Vagina (tissue), 2 donors: Measurements from ENCODE around the gene RAB19. TPM values are rescaled to one million over a fixed set of nuclear protein-coding genes. Genes with fewer than 3 reads are reported as not detected.
A peak's percentile ranks its signal among the peaks of the same experiment; 100 is the strongest.

Source experiments
- DNase-seq, 2 donors: peaks; one replicate each; pipeline ENCODE4 v3.0.0-alpha.2; 2017; ENCODE audit errors: extremely low spot score in 2 of 2
- H3K27ac ChIP-seq: fragments of 200-600 bp; sonication (generic); one replicate; pipeline ENCODE4 v1.5.1; 2019
- H3K27me3 ChIP-seq: fragments of 200-600 bp; sonication (generic); one replicate; pipeline ENCODE4 v1.5.1; 2019
- H3K36me3 ChIP-seq, 2 donors: fragments of 200-600 bp; sonication (generic); one replicate each; pipeline ENCODE4 v1.5.1; 2017 to 2019
- H3K4me1 ChIP-seq: fragments of 200-600 bp; sonication (generic); one replicate; pipeline ENCODE4 v1.5.1; 2019
- H3K4me3 ChIP-seq, 2 donors: fragments of 200-600 bp; sonication (generic); 1 replicate in 1 of 2; 2 replicates in 1 of 2; pipeline ENCODE4 v1.5.1; 2016 to 2019
- H3K9me3 ChIP-seq: fragments of 200-600 bp; sonication (generic); one replicate; pipeline ENCODE4 v1.5.1; 2019
- CTCF ChIP-seq, 3 experiments: fragments of 450-650 bp in 2 of 3; fragments of 200-600 bp in 1 of 3; sonication (generic) in 1 of 3; IDR thresholded peaks; one replicate each; pipeline ENCODE4 v1.5.1; 2017 to 2019; ENCODE audit warnings: antibody characterized with exemption in 3 of 3, mild to moderate bottlenecking in 2 of 3, moderate library complexity in 2 of 3
- POLR2A ChIP-seq, 2 donors: fragments of 450-650 bp; IDR thresholded peaks; one replicate each; pipeline ENCODE4 v1.6.1; 2017; ENCODE audit warnings: antibody characterized with exemption in 2 of 2, mild to moderate bottlenecking in 2 of 2, moderate library complexity in 2 of 2
- POLR2AphosphoS5 ChIP-seq, 2 donors: sonication (generic); formaldehyde crosslinking; IDR thresholded peaks; one replicate each; pipeline ENCODE4 v1.9.0; 2017; ENCODE audit warnings: antibody characterized with exemption in 2 of 2, mild to moderate bottlenecking in 2 of 2, low read depth in 1 of 2; ENCODE audit not compliant: insufficient read depth in 1 of 2
- intact Hi-C: fragments of 100-400 bp; cut with DNase I; formaldehyde crosslinking; loops from one replicate; pipeline ENCODE4 v1.15.1; 2023
- small RNA-seq: library from RNA; depleted of rRNA; stranded (forward); fragments of <200 nt; gene quantifications from one replicate; pipeline ENCODE3, GENCODE V24; 2016
- total RNA-seq: library from RNA; depleted of rRNA; stranded (reverse); fragments of >200 nt; gene quantifications from one replicate; pipeline ENCODE4 v1.2.3, GENCODE V29; 2016

Gene RAB19
- total RNA-seq, 1 donor from 2014 or later, result not detected

- Histone ChIP-seq H3K9me3 (no peaks in the 10 kb centered on the region), H3K36me3 (peaks cover 0 to 1% of the 10 kb centered on the region in 2 donors), H3K4me1 (peaks cover 35% of the 10 kb centered on the region), H3K27me3 (no peaks in the 10 kb centered on the region), H3K4me3 (no peak overlapping the region), H3K27ac (no peak overlapping the region)
- no peak for DNase-seq
- intact Hi-C loops, result no loop called here
- TF ChIP-seq CTCF (IDR thresholded peaks at IDR 0.05) (peak in 2 of 3 experiments; percentile 33 to 36), POLR2A (IDR thresholded peaks at IDR 0.05) (no peak), POLR2AphosphoS5 (IDR thresholded peaks at IDR 0.05; ENCODE audit: insufficient read depth in 1 of 2, low read depth in 1 of 2) (no peak)
Measured at GRCh38 chr7:140475747-140476333, 72.0 kb downstream of the RAB19 start.

DNA sequence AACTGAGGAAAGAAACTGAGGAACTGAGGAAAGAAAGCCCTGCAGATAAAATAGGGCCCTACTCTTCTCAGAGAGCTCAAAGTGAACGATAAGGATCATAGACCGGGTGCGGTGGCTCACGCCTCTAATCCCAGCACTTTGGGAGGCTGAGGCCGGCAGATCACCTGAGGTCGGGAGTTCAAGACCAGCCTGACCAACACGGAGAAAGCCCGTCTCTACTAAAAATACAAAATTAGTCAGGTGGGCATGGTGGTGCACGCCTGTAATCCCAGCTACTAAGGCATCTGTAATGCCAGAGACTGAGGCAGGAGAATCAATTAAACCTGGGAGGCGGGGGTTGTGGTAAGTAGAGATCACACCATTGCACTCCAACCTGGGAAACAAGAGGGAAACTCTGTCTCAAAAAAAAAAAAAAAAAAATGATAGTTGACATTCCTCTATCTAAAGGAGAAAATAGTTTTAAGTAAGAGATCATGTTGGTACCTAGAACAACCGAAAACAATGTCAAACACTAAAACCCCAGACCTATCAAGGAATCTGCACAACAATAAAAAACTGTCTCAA, 72.9 kb downstream of the RAB19 start:
- no peak for DNase-seq
- Histone ChIP-seq H3K27ac (no peak overlapping the region), H3K27me3 (no peaks in the 10 kb centered on the region), H3K36me3 (no peaks in the 10 kb centered on the region), H3K4me3 (no peak overlapping the region), H3K9me3 (no peaks in the 10 kb centered on the region), H3K4me1 (peaks cover 35% of the 10 kb centered on the region)
- TF ChIP-seq POLR2AphosphoS5 (IDR thresholded peaks at IDR 0.05; ENCODE audit: insufficient read depth in 1 of 2, low read depth in 1 of 2) (no peak), POLR2A (IDR thresholded peaks at IDR 0.05) (no peak), CTCF (IDR thresholded peaks at IDR 0.05) (no peak)
- intact Hi-C loops, result no loop called here

Small RNA genes within 50 kb of the gene (small RNA-seq; reads per million reads assigned to genes)
- gene RNA5SP247, result not detected
- 47.5 reads per million, percentile 96 among the genes with 10 or more reads in this experiment for gene RNA5SP248

Other genes with a start within 250 kb of the RAB19 start
- 24.6 TPM for gene KDM7A, start 227.1 kb upstream of the RAB19 start, total RNA-seq
- 80.8 TPM for gene SLC37A3, start 5.5 kb upstream of the RAB19 start, total RNA-seq
- 38.8 TPM for gene MKRN1, start 75.4 kb downstream of the RAB19 start, total RNA-seq
- gene DENND2A, start 236.8 kb downstream of the RAB19 start, total RNA-seq, result 17.4 TPM